ENCODE data around the gene KRTAP12-2. TPM values are rescaled to one million over a fixed set of nuclear protein-coding genes. Genes with fewer than 3 reads are reported as not detected.

The KRTAP12-2 gene
- total RNA-seq, 2 donors from 2014 or later: not detected

- no peak overlapping the region for H3K27ac ChIP-seq (ENCODE audit: low read depth, low read length)
- Mint-ChIP-seq H3K27me3 (ENCODE audit: insufficient read depth) (peaks cover 4% of the 10 kb centered on the region), H3K36me3 (ENCODE audit: low read depth) (no peaks in the 10 kb centered on the region), H3K4me1 (peaks cover 3% of the 10 kb centered on the region), H3K9me3 (peaks cover 8% of the 10 kb centered on the region), H3K4me3 (no peak overlapping the region), H3K27ac (no peak overlapping the region)
- H3K9me3 ChIP-seq (ENCODE audit: control insufficient read depth, low read length): peaks cover 6% of the 10 kb centered on the region
- no peak overlapping the region for H3K9ac ChIP-seq (ENCODE audit: extremely low read depth, low read length, poor library complexity, severe bottlenecking)
- no peak for DNase-seq
- WGBS, 2 experiments (ENCODE audit: insufficient coverage in 1 of 2, insufficient read length in 1 of 2): 88 to 92% methylated on average over 15 to 17 of the region's 17 CpGs
- H3K4me3 ChIP-seq (ENCODE audit: low read length): no peak overlapping the region
- H3K4me1 ChIP-seq (ENCODE audit: control insufficient read depth, insufficient read depth, low read length): no peaks in the 10 kb centered on the region
- no peaks in the 10 kb centered on the region for H3K36me3 ChIP-seq (ENCODE audit: control insufficient read depth, insufficient read depth, low read length)
- TF ChIP-seq CTCF (conservative IDR thresholded peaks at IDR 0.05): no peak
- H3K27me3 ChIP-seq (ENCODE audit: control insufficient read depth, insufficient read depth, low read length, poor library complexity, severe bottlenecking): no peaks in the 10 kb centered on the region
Observed at GRCh38 chr21:44653656-44654575, 12.8 kb downstream of the KRTAP12-2 start.

GRCh38 chr21:44653123-44653522 lies 13.6 kb downstream of the KRTAP12-2 start:
- no peak for TF ChIP-seq CTCF (conservative IDR thresholded peaks at IDR 0.05)
- no peaks in the 10 kb centered on the region for H3K4me1 ChIP-seq (ENCODE audit: control insufficient read depth, insufficient read depth, low read length)
- no peaks in the 10 kb centered on the region for H3K4me1 Mint-ChIP-seq
- no peaks in the 10 kb centered on the region for H3K36me3 Mint-ChIP-seq (ENCODE audit: low read depth)
- 85 to 92% methylated on average over 11 to 14 of the region's 14 CpGs for WGBS, 2 experiments (ENCODE audit: insufficient coverage in 1 of 2, insufficient read length in 1 of 2)
- H3K27ac Mint-ChIP-seq: no peak overlapping the region
- no peaks in the 10 kb centered on the region for H3K27me3 ChIP-seq (ENCODE audit: control insufficient read depth, insufficient read depth, low read length, poor library complexity, severe bottlenecking)
- H3K9me3 Mint-ChIP-seq: peaks cover 8% of the 10 kb centered on the region
- H3K4me3 Mint-ChIP-seq: no peak overlapping the region
- H3K4me3 ChIP-seq (ENCODE audit: low read length): no peak overlapping the region
- H3K36me3 ChIP-seq (ENCODE audit: control insufficient read depth, insufficient read depth, low read length): no peaks in the 10 kb centered on the region
- no peak for DNase-seq
- peaks cover 4% of the 10 kb centered on the region for H3K27me3 Mint-ChIP-seq (ENCODE audit: insufficient read depth)
- H3K27ac ChIP-seq (ENCODE audit: low read depth, low read length): no peak overlapping the region
- H3K9ac ChIP-seq (ENCODE audit: extremely low read depth, low read length, poor library complexity, severe bottlenecking): no peak overlapping the region
- H3K9me3 ChIP-seq (ENCODE audit: control insufficient read depth, low read length): peaks cover 6% of the 10 kb centered on the region

GRCh38 chr21:44650973-44651675 lies 15.6 kb downstream of the KRTAP12-2 start:
- H3K9me3 ChIP-seq (ENCODE audit: control insufficient read depth, low read length): no peaks in the 10 kb centered on the region

More at GRCh38 chr21:44650973-44651675, 15.6 kb downstream of the KRTAP12-2 start:
- H3K27me3 Mint-ChIP-seq (ENCODE audit: insufficient read depth): peaks cover 4% of the 10 kb centered on the region
- Histone ChIP-seq H3K9ac (ENCODE audit: extremely low read depth, low read length, poor library complexity, severe bottlenecking) (no peak overlapping the region), H3K27ac (ENCODE audit: low read depth, low read length) (no peak overlapping the region), H3K4me3 (ENCODE audit: low read length) (no peak overlapping the region), H3K36me3 (ENCODE audit: control insufficient read depth, insufficient read depth, low read length) (no peaks in the 10 kb centered on the region), H3K4me1 (ENCODE audit: control insufficient read depth, insufficient read depth, low read length) (no peaks in the 10 kb centered on the region), H3K27me3 (ENCODE audit: control insufficient read depth, insufficient read depth, low read length, poor library complexity, severe bottlenecking) (no peaks in the 10 kb centered on the region)
- H3K4me1 Mint-ChIP-seq: peaks cover 7% of the 10 kb centered on the region
- no peak for DNase-seq
- no peaks in the 10 kb centered on the region for H3K36me3 Mint-ChIP-seq (ENCODE audit: low read depth)
- H3K27ac Mint-ChIP-seq: no peak overlapping the region
- TF ChIP-seq CTCF (conservative IDR thresholded peaks at IDR 0.05): no peak
- no peak overlapping the region for H3K4me3 Mint-ChIP-seq
- peaks cover 7% of the 10 kb centered on the region for H3K9me3 Mint-ChIP-seq
- WGBS, 2 experiments (ENCODE audit: insufficient coverage in 1 of 2, insufficient read length in 1 of 2): 91 to 98% methylated on average over 9 to 12 of the region's 12 CpGs
